ENCODE measurements around the gene EEF2K. TPM values are rescaled to one million over a fixed set of nuclear protein-coding genes. Genes with fewer than 3 reads are reported as not detected.

EEF2K gene
- total RNA-seq, 4 donors from 2014 or later: 42.8 to 90.8 (median 50.3) TPM

- Histone ChIP-seq H3K9me3 (no peaks in the 10 kb centered on the region), H3K36me3 (peaks cover 0 to 100% (median 30%) of the 10 kb centered on the region in 3 donors), H3K27ac (no peak overlapping the region), H3K27me3 (no peaks in the 10 kb centered on the region), H3K4me1 (no peaks in the 10 kb centered on the region), H3K4me3 (no peak overlapping the region)
- DNase-seq (ENCODE audit: low spot score in 2 of 2): no peak
- TF ChIP-seq POLR2A (IDR thresholded peaks at IDR 0.05): no peak
- TF ChIP-seq EP300 (IDR thresholded peaks at IDR 0.05): no peak
- TF ChIP-seq CTCF (IDR thresholded peaks at IDR 0.05): no peak
- 91 to 98% methylated on average over 10 of the region's 10 CpGs for WGBS, 2 donors
Measured at GRCh38 chr16:22313876-22314470, 107.9 kb downstream of the EEF2K start.

GRCh38 chr16:22314661-22315626, 108.9 kb downstream of the EEF2K start:
- no peak for TF ChIP-seq EP300 (IDR thresholded peaks at IDR 0.05)
- no peak for TF ChIP-seq POLR2A (IDR thresholded peaks at IDR 0.05)
- no peak for TF ChIP-seq CTCF (IDR thresholded peaks at IDR 0.05)
- Histone ChIP-seq H3K9me3 (no peaks in the 10 kb centered on the region), H3K4me1 (no peaks in the 10 kb centered on the region), H3K36me3 (peaks cover 0 to 100% (median 21%) of the 10 kb centered on the region in 3 donors), H3K27me3 (no peaks in the 10 kb centered on the region), H3K27ac (no peak overlapping the region), H3K4me3 (no peak overlapping the region)
- no peak for DNase-seq (ENCODE audit: low spot score in 2 of 2)
- WGBS, 2 donors: 84 to 86% methylated on average over 32 to 37 of the region's 37 CpGs

- Histone ChIP-seq H3K27me3 (no peaks in the 10 kb centered on the region), H3K27ac (no peak overlapping the region), H3K4me3 (no peak overlapping the region), H3K9me3 (no peaks in the 10 kb centered on the region), H3K36me3 (peaks cover 0 to 97% (median 11%) of the 10 kb centered on the region in 3 donors), H3K4me1 (peaks cover 0 to 2% (median 0%) of the 10 kb centered on the region in 4 donors)
- WGBS, 2 donors: 83 to 94% methylated on average over 1 of the region's 1 CpG
- DNase-seq (ENCODE audit: low spot score in 2 of 2): no peak
- TF ChIP-seq POLR2A (IDR thresholded peaks at IDR 0.05) (no peak), EP300 (IDR thresholded peaks at IDR 0.05) (no peak), CTCF (IDR thresholded peaks at IDR 0.05) (no peak)
Measured at GRCh38 chr16:22315979-22316378, 109.9 kb downstream of the EEF2K start.

GRCh38 chr16:22316411-22316811, 110.3 kb downstream of the EEF2K start:
- H3K4me3 ChIP-seq: no peak overlapping the region
- no peaks in the 10 kb centered on the region for H3K27me3 ChIP-seq
- 85 to 87% methylated on average over 8 to 9 of the region's 9 CpGs for WGBS, 2 donors
- no peak overlapping the region for H3K27ac ChIP-seq
- no peak for DNase-seq (ENCODE audit: low spot score in 2 of 2)
- peaks cover 0 to 6% (median 0%) of the 10 kb centered on the region in 4 donors for H3K4me1 ChIP-seq
- TF ChIP-seq CTCF (IDR thresholded peaks at IDR 0.05) (no peak), POLR2A (IDR thresholded peaks at IDR 0.05) (no peak), EP300 (IDR thresholded peaks at IDR 0.05) (no peak)
- no peaks in the 10 kb centered on the region for H3K9me3 ChIP-seq
- H3K36me3 ChIP-seq: peaks cover 0 to 93% (median 11%) of the 10 kb centered on the region in 3 donors

Data from tibial nerve (tissue), 4 donors.